Endothelial cell of umbilical vein (primary cell): ENCODE data around the gene RASSF3. TPM values are rescaled to one million over a fixed set of nuclear protein-coding genes. Genes with fewer than 3 reads are reported as not detected.

Experiments used
- BruUV-seq: library from RNA; stranded (reverse); fragments of 400-500 nt; replicated peaks from 2 replicates; lab custom pipeline; 2021; lab: Mats Ljungman, UMichigan
- CTCF ChIA-PET: fragments of 300-600, 350-600 bp; sonication (Branson Sonifier 250); formaldehyde crosslinking; loops from one replicate; lab custom pipeline; 2021; ENCODE audit warnings: antibody characterized with exemption, inconsistent platforms; lab: Charles Lee
- POLR2A ChIA-PET: fragments of 300-600, 350-600 bp; sonication (Branson Sonifier 250); formaldehyde crosslinking; loops from one replicate; lab custom pipeline; 2021; ENCODE audit warnings: antibody characterized with exemption, inconsistent platforms; lab: Charles Lee
- DNase-seq: peaks from one replicate; pipeline ENCODE4 v3.0.0-alpha.2; 2011; ENCODE audit warnings: low read depth, low spot score
- FAIRE-seq: peaks from 2 replicates; lab custom pipeline; 2011; peaks lifted over from hg19 to GRCh38; lab: Jason Lieb, UNC
- H2AFZ ChIP-seq: 2 replicates; pipeline ENCODE4 v1.6.0; 2012; ENCODE audit warnings: low read depth, low read length, control low read depth, inconsistent platforms
- H3K27ac ChIP-seq: 2 replicates; pipeline ENCODE4 v1.5.1; 2011; ENCODE audit warnings: low read depth, mild to moderate bottlenecking, control low read depth, low read length, moderate library complexity; ENCODE audit not compliant: insufficient read depth
- H3K27me3 ChIP-seq, 2 experiments: 2 replicates each; pipeline versions ENCODE4 v1.6.0 to v1.6.1; 2011; ENCODE audit warnings: low read length in 2 of 2, mixed read lengths in 1 of 2; ENCODE audit not compliant: control insufficient read depth in 2 of 2, insufficient read depth in 2 of 2
- H3K36me3 ChIP-seq, 2 experiments: 2 replicates in 1 of 2; 3 replicates in 1 of 2; pipeline ENCODE4 v1.5.1; 2011; ENCODE audit warnings: low read length in 2 of 2, mild to moderate bottlenecking in 1 of 2, moderate library complexity in 1 of 2; ENCODE audit not compliant: control insufficient read depth in 2 of 2, insufficient read depth in 2 of 2; ENCODE audit errors: extremely low read depth in 1 of 2
- H3K4me1 ChIP-seq: 3 replicates; pipeline ENCODE4 v1.5.1; 2011; ENCODE audit warnings: mild to moderate bottlenecking, low read length; ENCODE audit not compliant: control insufficient read depth, insufficient read depth; ENCODE audit errors: extremely low read depth
- H3K4me2 ChIP-seq: 2 replicates; pipeline ENCODE4 v1.6.1; 2011; ENCODE audit warnings: low read length, control low read depth, mixed read lengths; ENCODE audit not compliant: insufficient read depth
- H3K4me3 ChIP-seq, 3 experiments: fragments of 200-600 bp in 1 of 3; sonication (generic), shearing (Covaris generic) in 1 of 3; replicated peaks in 1 of 3; 2 replicates each; pipeline ENCODE4 v1.5.1; 2011 to 2016; ENCODE audit warnings: control low read depth in 3 of 3, low read length in 3 of 3, mild to moderate bottlenecking in 2 of 3, inconsistent platforms in 1 of 3, low read depth in 1 of 3, moderate library complexity in 1 of 3; ENCODE audit not compliant: insufficient read depth in 1 of 3
- H3K79me2 ChIP-seq: 2 replicates; pipeline ENCODE4 v1.6.0; 2012; ENCODE audit warnings: low read length, inconsistent platforms; ENCODE audit not compliant: control insufficient read depth, insufficient read depth
- H3K9ac ChIP-seq: replicated peaks from 2 replicates; pipeline ENCODE3; 2011; ENCODE audit warnings: low read length, control low read depth; ENCODE audit not compliant: insufficient read depth; ENCODE audit errors: extremely low read depth
- H3K9me1 ChIP-seq: replicated peaks from 3 replicates; pipeline ENCODE4 v1.6.0; 2011; ENCODE audit warnings: mild to moderate bottlenecking, low read length; ENCODE audit not compliant: control insufficient read depth, insufficient read depth; ENCODE audit errors: extremely low read depth
- H3K9me3 ChIP-seq: replicated peaks from 2 replicates; pipeline ENCODE4 v1.5.1; 2012; ENCODE audit warnings: low read length, inconsistent platforms; ENCODE audit not compliant: control insufficient read depth, insufficient read depth
- H4K20me1 ChIP-seq: replicated peaks from 2 replicates; pipeline ENCODE3; 2011; ENCODE audit warnings: mild to moderate bottlenecking, low read length; ENCODE audit not compliant: control insufficient read depth, insufficient read depth; ENCODE audit errors: extremely low read depth
- CTCF ChIP-seq, 2 donors: IDR thresholded peaks; 1 replicate in 1 of 2; 2 replicates in 1 of 2; pipeline ENCODE4 v1.5.1; 2011; ENCODE audit warnings: low read length in 2 of 2, mild to moderate bottlenecking in 2 of 2, moderate library complexity in 2 of 2, control low read depth in 1 of 2, inconsistent platforms in 1 of 2, low read depth in 1 of 2; ENCODE audit not compliant: insufficient read depth in 1 of 2; ENCODE audit errors: extremely low read depth in 1 of 2
- EZH2 ChIP-seq: IDR thresholded peaks from 2 replicates; pipeline ENCODE4 v1.6.1; 2012; ENCODE audit warnings: borderline replicate concordance, low read depth, mild to moderate bottlenecking, moderate library complexity, low read length, inconsistent platforms; ENCODE audit not compliant: severe bottlenecking
- FOS ChIP-seq: IDR thresholded peaks from 2 replicates; pipeline ENCODE4 v1.6.1; 2011; ENCODE audit warnings: mild to moderate bottlenecking, low read length, moderate library complexity, borderline replicate concordance; ENCODE audit not compliant: insufficient read depth
- GATA2 ChIP-seq: IDR thresholded peaks from 2 replicates; pipeline ENCODE4 v1.7.0; 2011; ENCODE audit warnings: low read depth, mild to moderate bottlenecking, moderate library complexity, mixed read lengths, low read length; ENCODE audit not compliant: insufficient read length, insufficient read depth
- JUN ChIP-seq: IDR thresholded peaks from 2 replicates; pipeline ENCODE4 v1.6.1; 2011; ENCODE audit warnings: borderline replicate concordance, low read depth; ENCODE audit not compliant: insufficient read length, insufficient read depth
- MAX ChIP-seq: IDR thresholded peaks from 2 replicates; pipeline ENCODE4 v1.6.1; 2011; ENCODE audit not compliant: insufficient read depth, insufficient read length
- MYC ChIP-seq: IDR thresholded peaks from one replicate; pipeline ENCODE4 v1.6.1; 2011; ENCODE audit warnings: mild to moderate bottlenecking, low read depth, low read length
- POLR2A ChIP-seq: IDR thresholded peaks from 2 replicates; pipeline ENCODE4 v1.6.1; 2012; ENCODE audit warnings: low read depth, mild to moderate bottlenecking, control low read depth, low read length
- POLR2AphosphoS5 ChIP-seq: IDR thresholded peaks from 2 replicates; pipeline ENCODE4 v1.6.1; 2012; ENCODE audit warnings: low read depth, mild to moderate bottlenecking, control low read depth, low read length, moderate library complexity; ENCODE audit not compliant: insufficient read depth
- dilution Hi-C: fragments of 300-500 bp; cut with MboI; formaldehyde crosslinking; loops from one replicate; pipeline ENCODE4 v1.15.0; 2019; ENCODE audit warnings: low sequenced_read_pairs; ENCODE audit not compliant: extremely low pct_ligation_motif_present
- intact Hi-C: fragments of 100-400 bp; cut with micrococcal nuclease; formaldehyde crosslinking; loops from one replicate; pipeline ENCODE4 v1.10.0; 2022
- polyA plus RNA-seq, 4 experiments: library from polyadenylated mRNA; depleted of rRNA in 3 of 4; stranded (reverse) in 3 of 4; unstranded in 1 of 4; fragments of >200 nt; gene quantifications; 2 replicates each; pipeline versions ENCODE4 v1.2.1 to v1.2.3, GENCODE V29; 2011 to 2012; ENCODE audit warnings: missing spikeins in 1 of 4
- total RNA-seq: library from RNA; stranded (reverse); gene quantifications from 2 replicates; pipeline ENCODE4 v1.2.3, GENCODE V29; 2021

The RASSF3 gene
- total and polyA plus RNA-seq, 2 donors (not counting 3 experiments of a cell fraction or from before 2014, with no cell fraction given) = 20.2 to 60.8 TPM

GRCh38 chr12:64587447-64587846, 22.8 kb upstream of the RASSF3 start:
- FAIRE-seq = no peak
- BruUV-seq = no TSS peak
- H3K27me3 ChIP-seq = no peaks in the 10 kb centered on the region
- no peaks in the 10 kb centered on the region for H3K79me2 ChIP-seq
- H3K36me3 ChIP-seq = no peaks in the 10 kb centered on the region
- H3K4me3 ChIP-seq = no peak overlapping the region
- no peak for TF ChIP-seq FOS
- TF ChIP-seq POLR2A = no peak
- no peak for TF ChIP-seq CTCF (IDR thresholded peaks at IDR 0.05; ENCODE audit: extremely low read depth in 1 of 2, insufficient read depth in 1 of 2, low read depth in 1 of 2, low read length in 2 of 2)
- no peak for TF ChIP-seq JUN
- TF ChIP-seq EZH2 = no peak
- TF ChIP-seq POLR2AphosphoS5 = no peak
- no peak for TF ChIP-seq MAX
- TF ChIP-seq GATA2 = no peak
- TF ChIP-seq MYC = no peak
- DNase-seq = no peak
- intact Hi-C loops = no loop called here
- dilution Hi-C loops = no loop called here
- ChIA-PET CTCF (interaction anchor here (1.1 kb wide), 1 partner anchor 110 kb away, joined by 4 read pairs; no protein-coding TSS in a partner anchor), POLR2A (no interaction called here)
- peaks cover 17% of the 10 kb centered on the region for H3K4me1 ChIP-seq
- H4K20me1 ChIP-seq = no peaks in the 10 kb centered on the region
- H3K27ac ChIP-seq = no peak overlapping the region
- H3K9me3 ChIP-seq = no peaks in the 10 kb centered on the region
- H3K9ac ChIP-seq = no peak overlapping the region
- no peak overlapping the region for H2AFZ ChIP-seq
- H3K9me1 ChIP-seq = no peaks in the 10 kb centered on the region
- no peak overlapping the region for H3K4me2 ChIP-seq
